ENCODE data around the gene COMMD4.
"Not testable (repeated sequence)": the region's sequence is repeated elsewhere in the genome, so short reads cannot be mapped to it uniquely, and the experiment has no call there.

Gene COMMD4

GRCh38 chr15:75332093-75332492 lies 3.8 kb upstream of the COMMD4 start:
- not testable (repeated sequence) for DNase-seq (ENCODE audit: low read depth)

GRCh38 chr15:75333654-75334419 lies 2.0 kb upstream of the COMMD4 start:
- DNase-seq (ENCODE audit: low read depth) = not testable (repeated sequence)

GRCh38 chr15:75335313-75335704 lies 554 bp upstream of the COMMD4 start:
- DNase-seq (ENCODE audit: low read depth) = no peak

GRCh38 chr15:75338661-75339240 lies 2.9 kb downstream of the COMMD4 start:
- DNase-seq (ENCODE audit: low read depth) = no peak

- no peak for DNase-seq (ENCODE audit: low read depth)
These were observed 3.8 kb downstream of the COMMD4 start for GRCh38 chr15:75339531-75340240.

GRCh38 chr15:75342221-75342620 lies 6.4 kb downstream of the COMMD4 start:
- DNase-seq (ENCODE audit: low read depth) = no peak

- not testable (repeated sequence) for DNase-seq (ENCODE audit: low read depth)
These were observed 8.1 kb downstream of the COMMD4 start for GRCh38 chr15:75343953-75344352.

GRCh38 chr15:75346796-75347221 lies 10.9 kb downstream of the COMMD4 start, which contains the start of gene NEIL1:
Gene NEIL1, plus strand, starts transcription at chr15:75347039. Its CDS starts 1,867 bp downstream, at chr15:75348906.
- no peak for DNase-seq (ENCODE audit: low read depth)

GRCh38 chr15:75347222-75348033 lies 11.6 kb downstream of the COMMD4 start:
- peak; percentile 24 for DNase-seq (ENCODE audit: low read depth)

- DNase-seq (ENCODE audit: low read depth) = no peak
These were observed 12.2 kb downstream of the COMMD4 start for GRCh38 chr15:75348034-75348561.

GRCh38 chr15:75348562-75349350 lies 12.9 kb downstream of the COMMD4 start:
- no peak for DNase-seq (ENCODE audit: low read depth)

GRCh38 chr15:75349351-75349669 lies 13.4 kb downstream of the COMMD4 start:
- not testable (repeated sequence) for DNase-seq (ENCODE audit: low read depth)

- DNase-seq (ENCODE audit: low read depth) = peak; percentile 62
These were observed 14.2 kb downstream of the COMMD4 start for GRCh38 chr15:75349851-75350588.

- DNase-seq (ENCODE audit: low read depth) = no peak
These were observed 14.9 kb downstream of the COMMD4 start for GRCh38 chr15:75350601-75351361.

GRCh38 chr15:75352186-75353080 lies 16.6 kb downstream of the COMMD4 start:
- no peak for DNase-seq (ENCODE audit: low read depth)

- no peak for DNase-seq (ENCODE audit: low read depth)
These were observed 17.7 kb downstream of the COMMD4 start for GRCh38 chr15:75353604-75354003.

GRCh38 chr15:75354454-75354853 lies 18.6 kb downstream of the COMMD4 start:
- no peak for DNase-seq (ENCODE audit: low read depth)

- DNase-seq (ENCODE audit: low read depth) = no peak
These were observed 19.5 kb downstream of the COMMD4 start for GRCh38 chr15:75355369-75355768.

GRCh38 chr15:75356006-75356405 lies 20.1 kb downstream of the COMMD4 start:
- DNase-seq (ENCODE audit: low read depth) = no peak

Measured in stimulated activated CD8-positive, alpha-beta memory T cell treated with anti-CD3 and anti-CD28 coated beads, Interleukin-4, amount 100 ng/mL, for 24 hours (primary cell).